ENCODE measurements around the gene CASD1.

The CASD1 gene

DNA sequence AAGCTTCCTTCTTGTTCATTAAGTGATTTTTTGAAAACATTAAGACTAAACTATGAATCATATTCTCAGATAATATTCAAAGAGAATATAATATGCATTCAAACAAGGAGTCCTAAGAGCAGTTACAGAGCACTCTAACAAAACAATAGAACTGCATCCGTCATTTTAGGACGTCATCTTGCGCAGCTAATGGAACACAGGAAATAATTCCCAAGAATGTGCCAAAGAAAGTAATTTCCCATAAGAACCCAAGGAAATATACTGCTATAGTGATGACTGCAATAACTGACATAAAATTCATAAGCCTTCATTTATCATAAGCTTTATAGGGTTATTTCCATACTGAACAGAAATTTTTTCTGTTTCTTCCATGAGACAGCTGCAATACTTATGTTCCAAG, 28.3 kb upstream of the CASD1 start:
- H3K4me3 ChIP-seq (ENCODE audit: low read depth, low read length): no peak overlapping the region
- TF ChIP-seq CTCF (IDR thresholded peaks at IDR 0.05; ENCODE audit: borderline replicate concordance, insufficient read depth, low read depth, low read length): no peak

GRCh38 chr7:94482796-94483195, 26.8 kb upstream of the CASD1 start:
- no peak overlapping the region for H3K4me3 ChIP-seq (ENCODE audit: low read depth, low read length)
- no peak for TF ChIP-seq CTCF (IDR thresholded peaks at IDR 0.05; ENCODE audit: borderline replicate concordance, insufficient read depth, low read depth, low read length)

DNA sequence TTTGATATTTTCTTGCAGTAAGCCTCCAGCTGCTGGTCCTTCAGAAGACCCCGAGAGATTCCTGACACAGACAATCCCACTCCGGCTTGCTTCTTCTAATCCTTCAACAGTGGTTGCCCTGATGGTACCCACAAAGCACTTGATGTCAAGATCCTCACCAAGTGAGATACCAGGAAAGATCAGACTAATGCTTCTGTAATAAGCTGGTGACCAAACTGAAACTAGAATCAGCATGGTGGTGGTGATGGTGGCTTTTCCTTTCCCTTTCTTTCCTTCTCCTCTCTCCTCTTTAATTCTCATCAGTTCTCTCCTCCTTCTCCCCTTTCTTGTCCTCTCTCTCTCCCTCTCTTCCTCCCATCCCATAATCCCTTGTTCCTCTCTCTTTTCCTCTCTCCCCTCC, 25.8 kb upstream of the CASD1 start:
- H3K4me3 ChIP-seq (ENCODE audit: low read depth, low read length): no peak overlapping the region
- no peak for TF ChIP-seq CTCF (IDR thresholded peaks at IDR 0.05; ENCODE audit: borderline replicate concordance, insufficient read depth, low read depth, low read length)

DNA sequence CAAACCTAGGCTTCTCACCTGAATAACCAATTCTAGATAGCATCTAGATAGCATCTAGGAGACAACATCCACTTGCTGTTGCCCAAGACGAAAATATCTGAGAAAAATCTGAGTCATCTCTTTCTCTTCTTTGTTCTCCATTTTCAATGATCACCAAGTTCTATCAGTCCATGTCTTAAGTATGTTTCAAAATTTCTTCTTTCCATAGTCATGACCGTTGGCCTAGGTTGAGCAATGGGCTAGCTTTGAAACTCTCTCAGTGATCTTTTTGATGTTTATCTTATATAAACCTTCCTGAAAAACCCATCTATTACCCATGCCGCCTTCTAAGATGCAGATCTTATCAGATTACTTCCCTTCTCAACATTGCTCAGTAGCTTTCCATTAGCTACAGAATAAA, 23.4 kb upstream of the CASD1 start:
- no peak overlapping the region for H3K4me3 ChIP-seq (ENCODE audit: low read depth, low read length)
- no peak for TF ChIP-seq CTCF (IDR thresholded peaks at IDR 0.05; ENCODE audit: borderline replicate concordance, insufficient read depth, low read depth, low read length)

GRCh38 chr7:94491410-94491809, 18.2 kb upstream of the CASD1 start:
- TF ChIP-seq CTCF (IDR thresholded peaks at IDR 0.05; ENCODE audit: borderline replicate concordance, insufficient read depth, low read depth, low read length): no peak
- no peak overlapping the region for H3K4me3 ChIP-seq (ENCODE audit: low read depth, low read length)

- no peak overlapping the region for H3K4me3 ChIP-seq (ENCODE audit: low read depth, low read length)
- no peak for TF ChIP-seq CTCF (IDR thresholded peaks at IDR 0.05; ENCODE audit: borderline replicate concordance, insufficient read depth, low read depth, low read length)
These were observed 17.0 kb upstream of the CASD1 start for GRCh38 chr7:94492601-94493000.

DNA sequence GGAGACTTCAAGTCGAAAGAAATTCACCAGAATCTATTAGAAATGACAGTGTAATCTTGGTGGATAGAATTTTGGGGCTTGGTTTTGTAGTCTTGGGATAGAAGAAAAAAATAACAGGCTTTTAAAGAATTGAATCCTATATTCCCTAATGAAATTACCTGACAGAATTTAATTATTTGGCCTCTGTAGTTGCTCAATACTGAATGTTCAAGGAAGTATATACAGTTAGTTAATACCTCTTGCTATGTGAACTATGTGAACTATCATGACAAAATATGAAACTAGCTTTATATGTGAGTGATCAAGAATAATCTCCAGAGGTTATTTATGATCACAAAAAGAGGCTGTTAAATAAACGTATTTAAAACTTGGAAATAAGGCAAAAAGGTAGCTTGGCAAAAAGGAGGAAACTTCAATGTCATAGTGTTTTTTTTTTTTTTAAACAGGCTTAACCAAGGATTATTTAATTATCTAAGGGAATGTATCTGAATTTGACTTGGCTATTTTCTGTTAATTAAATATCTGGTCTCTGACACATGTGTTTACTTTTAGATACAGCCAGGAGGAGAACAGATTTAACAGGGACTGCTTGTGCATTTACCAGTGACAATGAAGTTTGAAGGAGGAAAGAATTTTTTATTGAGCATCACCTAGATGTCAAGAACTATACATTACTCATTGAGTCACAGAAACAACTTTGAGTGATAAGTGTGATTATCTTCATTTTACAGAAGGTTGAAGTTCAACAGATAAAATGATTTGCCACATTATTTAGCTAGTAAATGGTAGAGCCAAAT, 11.5 kb upstream of the CASD1 start:
- TF ChIP-seq CTCF (IDR thresholded peaks at IDR 0.05; ENCODE audit: borderline replicate concordance, insufficient read depth, low read depth, low read length): no peak
- no peak overlapping the region for H3K4me3 ChIP-seq (ENCODE audit: low read depth, low read length)
